Skeletal muscle satellite cell (primary cell): ENCODE data around the gene ZBTB9.

ENCODE experiments used
- H3K27me3 ChIP-seq: 2 replicates; pipeline ENCODE4 v1.7.0; 2013; ENCODE audit warnings: low read length; ENCODE audit not compliant: control insufficient read depth, insufficient read depth
- H3K36me3 ChIP-seq: 2 replicates; pipeline ENCODE4 v1.7.0; 2013; ENCODE audit warnings: mild to moderate bottlenecking, control low read depth, low read length; ENCODE audit not compliant: insufficient read depth
- H3K4me1 ChIP-seq: 2 replicates; pipeline ENCODE4 v1.7.0; 2013; ENCODE audit warnings: low read length; ENCODE audit not compliant: control insufficient read depth, insufficient read depth
- H3K4me2 ChIP-seq: 2 replicates; pipeline ENCODE4 v1.7.0; 2013; ENCODE audit warnings: mild to moderate bottlenecking, low read length
- H3K4me3 ChIP-seq: 2 replicates; pipeline ENCODE4 v1.7.0; 2013; ENCODE audit warnings: low read length
- H3K9ac ChIP-seq: 2 replicates; pipeline ENCODE4 v1.7.0; 2013; ENCODE audit warnings: mild to moderate bottlenecking, low read depth, low read length, moderate library complexity
- H3K9me3 ChIP-seq: replicated peaks from 2 replicates; pipeline ENCODE4 v1.7.0; 2013; ENCODE audit warnings: mild to moderate bottlenecking, control low read depth, low read length

ZBTB9 gene

GRCh38 chr6:33420491-33421343 lies 33.7 kb upstream of the ZBTB9 start:
- Histone ChIP-seq H3K4me3 (no peak overlapping the region), H3K4me2 (no peak overlapping the region), H3K4me1 (peaks cover 29% of the 10 kb centered on the region), H3K27me3 (no peaks in the 10 kb centered on the region), H3K9me3 (no peaks in the 10 kb centered on the region), H3K36me3 (peaks cover 7% of the 10 kb centered on the region), H3K9ac (no peak overlapping the region)

DNA sequence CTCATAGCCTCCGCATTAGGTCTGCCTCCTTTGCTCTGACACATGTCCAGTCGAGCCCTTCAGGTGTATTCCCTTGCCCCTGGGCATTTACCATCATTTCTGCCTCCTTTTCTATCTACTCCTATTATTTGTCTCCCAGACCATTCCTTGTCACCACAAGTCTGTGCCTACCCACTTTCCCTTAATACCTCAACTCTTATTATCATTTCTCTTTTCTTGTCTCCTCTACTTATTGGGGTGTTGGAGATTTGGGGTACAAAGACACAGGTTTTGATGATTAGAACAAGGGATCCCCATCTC lies 33.1 kb upstream of the ZBTB9 start:
- Histone ChIP-seq H3K4me1 (peaks cover 23% of the 10 kb centered on the region), H3K4me3 (no peak overlapping the region), H3K9ac (no peak overlapping the region), H3K27me3 (no peaks in the 10 kb centered on the region), H3K4me2 (no peak overlapping the region), H3K36me3 (peaks cover 3% of the 10 kb centered on the region), H3K9me3 (no peaks in the 10 kb centered on the region)

GRCh38 chr6:33423777-33424176 lies 30.6 kb upstream of the ZBTB9 start:
- no peaks in the 10 kb centered on the region for H3K27me3 ChIP-seq
- peaks cover 25% of the 10 kb centered on the region for H3K4me1 ChIP-seq
- H3K4me2 ChIP-seq, result no peak overlapping the region
- H3K9ac ChIP-seq, result no peak overlapping the region
- H3K36me3 ChIP-seq, result no peaks in the 10 kb centered on the region
- no peaks in the 10 kb centered on the region for H3K9me3 ChIP-seq
- no peak overlapping the region for H3K4me3 ChIP-seq

GRCh38 chr6:33424855-33425667 lies 29.3 kb upstream of the ZBTB9 start:
- Histone ChIP-seq H3K4me2 (peak overlapping the region; percentile 84), H3K36me3 (no peaks in the 10 kb centered on the region), H3K27me3 (no peaks in the 10 kb centered on the region), H3K4me1 (peaks cover 29% of the 10 kb centered on the region), H3K9ac (peak overlapping the region; percentile 81), H3K9me3 (no peaks in the 10 kb centered on the region), H3K4me3 (peak overlapping the region; percentile 72)

DNA sequence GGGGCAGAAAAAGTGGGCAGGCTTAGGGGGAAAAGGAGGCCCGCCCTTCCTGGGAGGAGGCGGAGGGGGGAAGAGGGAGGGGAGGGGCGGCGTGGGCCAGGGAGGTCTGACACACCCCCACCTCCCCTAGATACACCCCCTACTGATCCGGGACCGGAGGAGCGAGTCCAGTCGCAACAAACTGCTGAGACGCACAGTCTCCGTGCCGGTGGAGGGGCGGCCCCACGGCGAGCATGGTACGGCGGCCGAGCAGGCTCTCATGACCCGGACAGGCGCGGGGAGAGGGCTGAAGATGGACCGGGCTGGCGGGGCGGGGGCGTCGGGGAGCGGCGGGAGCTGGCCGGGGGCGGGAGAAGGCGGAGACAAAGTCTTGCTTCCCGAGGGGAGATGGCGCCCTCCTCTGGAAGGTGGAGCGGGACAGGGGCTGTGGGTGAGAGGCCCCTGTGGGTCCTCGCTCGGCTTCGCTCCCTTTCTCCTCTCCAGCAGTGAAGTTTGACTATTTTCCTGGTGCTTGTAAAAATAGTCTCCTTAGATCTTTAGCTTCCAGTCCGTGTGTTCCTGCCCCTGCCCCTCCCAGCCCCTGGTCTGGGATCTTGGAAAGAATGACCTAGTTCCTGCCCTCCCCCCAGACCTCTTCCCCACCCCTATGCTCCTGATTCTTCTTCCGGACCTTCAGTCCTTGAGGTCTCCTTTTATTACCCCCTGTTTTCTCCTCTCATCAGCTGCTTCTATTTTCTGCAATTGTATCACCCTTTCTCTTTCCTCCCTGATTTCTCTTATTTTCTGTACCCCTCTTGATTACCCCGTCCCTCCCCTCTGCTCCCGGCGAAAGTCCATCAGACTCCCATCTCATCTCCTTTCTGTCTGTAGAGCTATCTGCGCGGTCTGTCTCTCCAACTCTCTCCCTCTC lies 28.5 kb upstream of the ZBTB9 start:
- Histone ChIP-seq H3K4me1 (peaks cover 29% of the 10 kb centered on the region), H3K36me3 (no peaks in the 10 kb centered on the region), H3K9me3 (no peaks in the 10 kb centered on the region), H3K4me3 (peak overlapping the region; percentile 72), H3K9ac (peak overlapping the region; percentile 81), H3K27me3 (no peaks in the 10 kb centered on the region), H3K4me2 (peak overlapping the region; percentile 84)

GRCh38 chr6:33426590-33427511 lies 27.5 kb upstream of the ZBTB9 start:
- Histone ChIP-seq H3K4me1 (peaks cover 29% of the 10 kb centered on the region), H3K9me3 (no peaks in the 10 kb centered on the region), H3K9ac (peak overlapping the region; percentile 81), H3K4me3 (peak overlapping the region; percentile 86), H3K36me3 (no peaks in the 10 kb centered on the region), H3K27me3 (no peaks in the 10 kb centered on the region), H3K4me2 (peak overlapping the region; percentile 94)

DNA sequence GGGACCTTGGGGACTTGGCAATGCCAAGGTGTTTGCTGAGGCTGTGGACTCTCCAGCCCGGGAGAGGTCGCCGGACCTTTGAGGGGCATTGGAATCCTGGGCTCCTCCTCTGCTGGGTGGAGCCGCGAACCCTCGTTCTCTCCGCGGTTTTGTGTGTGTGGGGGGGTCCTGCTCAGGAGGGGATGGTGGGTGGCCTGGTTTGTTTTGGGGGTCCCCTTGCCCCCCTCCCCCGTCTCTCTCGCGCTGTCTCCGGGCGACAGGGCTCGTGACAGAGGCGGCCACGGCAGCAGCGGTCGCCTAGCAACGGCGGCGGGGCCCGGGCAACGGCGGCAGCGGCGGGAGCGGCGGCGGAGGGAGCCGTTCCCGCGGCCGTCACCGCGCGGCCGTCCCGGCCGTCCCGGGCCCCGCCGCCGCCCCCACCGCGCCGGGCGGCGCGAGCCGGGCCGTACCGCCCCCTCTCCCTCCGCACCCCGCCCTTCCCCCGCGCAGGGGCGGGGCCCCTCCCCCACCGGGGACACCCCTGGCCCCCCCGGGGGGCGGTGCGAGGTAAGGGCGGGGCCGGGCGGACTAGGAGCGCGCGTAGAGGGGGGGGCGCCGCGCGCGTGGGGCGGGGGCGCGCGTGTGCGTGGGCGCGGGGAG lies 26.7 kb upstream of the ZBTB9 start:
- H3K4me1 ChIP-seq, result peaks cover 29% of the 10 kb centered on the region
- H3K27me3 ChIP-seq, result no peaks in the 10 kb centered on the region
- no peaks in the 10 kb centered on the region for H3K9me3 ChIP-seq
- no peaks in the 10 kb centered on the region for H3K36me3 ChIP-seq
- H3K4me3 ChIP-seq, result peak overlapping the region; percentile 86
- peak overlapping the region; percentile 94 for H3K4me2 ChIP-seq
- peak overlapping the region; percentile 76 for H3K9ac ChIP-seq

- Histone ChIP-seq H3K4me3 (peak overlapping the region; percentile 86), H3K36me3 (no peaks in the 10 kb centered on the region), H3K27me3 (no peaks in the 10 kb centered on the region), H3K4me1 (peaks cover 29% of the 10 kb centered on the region), H3K4me2 (peak overlapping the region; percentile 94), H3K9ac (peak overlapping the region; percentile 45), H3K9me3 (no peaks in the 10 kb centered on the region)
Observed at GRCh38 chr6:33428224-33428965, 26.0 kb upstream of the ZBTB9 start.

DNA sequence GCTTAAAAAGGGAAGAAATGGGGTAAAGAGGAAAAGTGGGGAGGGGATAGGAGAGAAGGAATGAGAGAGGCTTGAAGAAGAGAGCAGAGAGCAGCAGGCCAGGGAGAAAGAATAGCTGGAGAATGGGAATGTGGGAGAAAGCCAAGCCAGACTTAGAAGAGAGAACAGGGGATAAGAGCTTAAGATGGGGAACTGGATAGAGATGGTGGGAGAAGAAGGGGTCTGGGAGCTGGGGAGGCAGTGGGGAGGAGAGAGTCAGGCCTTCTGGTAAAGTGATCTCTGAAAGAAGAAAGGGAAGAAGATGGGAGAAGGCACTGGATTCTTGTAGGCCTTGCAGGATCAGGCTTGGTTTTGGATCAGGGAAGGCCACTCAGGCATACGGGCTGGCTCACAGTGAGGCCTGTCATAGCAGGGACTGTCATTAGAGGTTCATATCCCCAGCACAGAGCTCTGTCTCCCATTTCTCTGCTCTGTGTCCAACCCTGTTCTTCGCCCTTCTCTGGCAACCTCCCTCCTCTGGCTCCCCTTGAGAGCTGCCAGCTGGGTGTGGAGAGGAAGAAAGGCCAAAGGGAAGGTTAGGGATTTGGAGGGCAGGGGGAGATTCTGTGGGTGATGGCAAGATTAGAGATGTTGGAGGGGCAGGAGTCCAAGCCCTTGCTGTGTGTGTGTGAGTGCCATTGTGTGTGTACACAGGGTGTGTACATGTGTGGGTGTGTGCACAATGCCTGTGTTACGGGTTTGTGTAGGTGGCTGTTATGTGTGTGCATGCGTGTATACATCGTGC lies 25.2 kb upstream of the ZBTB9 start:
- Histone ChIP-seq H3K4me1 (peaks cover 29% of the 10 kb centered on the region), H3K9me3 (no peaks in the 10 kb centered on the region), H3K4me2 (peak overlapping the region; percentile 94), H3K27me3 (no peaks in the 10 kb centered on the region), H3K36me3 (no peaks in the 10 kb centered on the region), H3K9ac (no peak overlapping the region), H3K4me3 (peak overlapping the region; percentile 86)
